ENCODE results near the gene MXRA8. TPM values are rescaled to one million over a fixed set of nuclear protein-coding genes. Genes with fewer than 3 reads are reported as not detected.

Gene MXRA8
- total RNA-seq, 1 donor = 735 TPM

GRCh38 chr1:1399187-1399871 lies 41.0 kb upstream of the MXRA8 start, which contains the start of gene CCNL2:
CCNL2 (minus strand) TSS chr1:1399335; CDS start chr1:1399306, 29 bp downstream.
- peaks cover 78% of the 10 kb centered on the region for H3K79me2 ChIP-seq (ENCODE audit: insufficient read depth, low read length)
- peaks cover 35% of the 10 kb centered on the region for H4K20me1 ChIP-seq (ENCODE audit: insufficient read depth, low read length)
- peak; percentile 43 for TF ChIP-seq CTCF (IDR thresholded peaks at IDR 0.05; ENCODE audit: extremely low read depth, low read depth, low read length)
- no peaks in the 10 kb centered on the region for H3K27me3 ChIP-seq (ENCODE audit: insufficient read depth, low read length)
- H3K9me3 ChIP-seq (ENCODE audit: low read depth, low read length) = no peaks in the 10 kb centered on the region
- peak within 1 kb of the TSS; percentile 89 for H3K27ac ChIP-seq (ENCODE audit: low read depth, low read length)
- peak within 1 kb of the TSS; percentile 88 for H2AFZ ChIP-seq (ENCODE audit: low read length)
- H3K36me3 ChIP-seq (ENCODE audit: insufficient read depth, low read length) = peaks cover 57% of the 10 kb centered on the region
- peaks cover 23% of the 10 kb centered on the region for H3K4me1 ChIP-seq (ENCODE audit: insufficient read depth, low read length)
- H3K4me3 ChIP-seq (ENCODE audit: insufficient read depth, low read length) = peak within 1 kb of the TSS; percentile 99
- H3K4me2 ChIP-seq (ENCODE audit: insufficient read depth, low read length) = peak within 1 kb of the TSS; percentile 100
- DNase-seq (ENCODE audit: insufficient read length, low spot score, missing footprints) = peak; percentile 100

- H3K4me2 ChIP-seq (ENCODE audit: insufficient read depth, low read length) = peak overlapping the region; percentile 97
- H3K79me2 ChIP-seq (ENCODE audit: insufficient read depth, low read length) = peaks cover 81% of the 10 kb centered on the region
- H3K4me3 ChIP-seq (ENCODE audit: insufficient read depth, low read length) = peak overlapping the region; percentile 99
- H3K27me3 ChIP-seq (ENCODE audit: insufficient read depth, low read length) = no peaks in the 10 kb centered on the region
- peaks cover 22% of the 10 kb centered on the region for H3K4me1 ChIP-seq (ENCODE audit: insufficient read depth, low read length)
- H3K36me3 ChIP-seq (ENCODE audit: insufficient read depth, low read length) = peaks cover 59% of the 10 kb centered on the region
- peak; percentile 77 for DNase-seq (ENCODE audit: insufficient read length, low spot score, missing footprints)
- no peaks in the 10 kb centered on the region for H3K9me3 ChIP-seq (ENCODE audit: low read depth, low read length)
- peaks cover 38% of the 10 kb centered on the region for H4K20me1 ChIP-seq (ENCODE audit: insufficient read depth, low read length)
- peak overlapping the region; percentile 88 for H2AFZ ChIP-seq (ENCODE audit: low read length)
- H3K27ac ChIP-seq (ENCODE audit: low read depth, low read length) = peak overlapping the region; percentile 80
- TF ChIP-seq CTCF (IDR thresholded peaks at IDR 0.05; ENCODE audit: extremely low read depth, low read depth, low read length) = no peak
Observed at GRCh38 chr1:1398677-1399186, 40.4 kb upstream of the MXRA8 start.

GRCh38 chr1:1397839-1398523 lies 39.6 kb upstream of the MXRA8 start:
- Histone ChIP-seq H3K4me3 (ENCODE audit: insufficient read depth, low read length) (peak overlapping the region; percentile 99), H3K4me2 (ENCODE audit: insufficient read depth, low read length) (peak overlapping the region; percentile 97), H3K79me2 (ENCODE audit: insufficient read depth, low read length) (peaks cover 85% of the 10 kb centered on the region), H3K9me3 (ENCODE audit: low read depth, low read length) (no peaks in the 10 kb centered on the region), H3K27me3 (ENCODE audit: insufficient read depth, low read length) (no peaks in the 10 kb centered on the region), H2AFZ (ENCODE audit: low read length) (no peak overlapping the region), H4K20me1 (ENCODE audit: insufficient read depth, low read length) (peaks cover 45% of the 10 kb centered on the region), H3K36me3 (ENCODE audit: insufficient read depth, low read length) (peaks cover 62% of the 10 kb centered on the region), H3K4me1 (ENCODE audit: insufficient read depth, low read length) (peaks cover 20% of the 10 kb centered on the region), H3K27ac (ENCODE audit: low read depth, low read length) (peak overlapping the region; percentile 80)
- no peak for TF ChIP-seq CTCF (IDR thresholded peaks at IDR 0.05; ENCODE audit: extremely low read depth, low read depth, low read length)
- DNase-seq (ENCODE audit: insufficient read length, low spot score, missing footprints) = peak; percentile 73

- Histone ChIP-seq H3K4me2 (ENCODE audit: insufficient read depth, low read length) (no peak overlapping the region), H3K79me2 (ENCODE audit: insufficient read depth, low read length) (peaks cover 79% of the 10 kb centered on the region), H3K9me3 (ENCODE audit: low read depth, low read length) (no peaks in the 10 kb centered on the region), H3K27me3 (ENCODE audit: insufficient read depth, low read length) (no peaks in the 10 kb centered on the region), H3K4me1 (ENCODE audit: insufficient read depth, low read length) (peaks cover 9% of the 10 kb centered on the region), H4K20me1 (ENCODE audit: insufficient read depth, low read length) (peaks cover 31% of the 10 kb centered on the region), H3K4me3 (ENCODE audit: insufficient read depth, low read length) (no peak overlapping the region), H3K27ac (ENCODE audit: low read depth, low read length) (no peak overlapping the region), H3K36me3 (ENCODE audit: insufficient read depth, low read length) (peaks cover 70% of the 10 kb centered on the region), H2AFZ (ENCODE audit: low read length) (no peak overlapping the region)
- TF ChIP-seq CTCF (IDR thresholded peaks at IDR 0.05; ENCODE audit: extremely low read depth, low read depth, low read length) = no peak
- no peak for DNase-seq (ENCODE audit: insufficient read length, low spot score, missing footprints)
Observed at GRCh38 chr1:1395166-1395565, 36.8 kb upstream of the MXRA8 start.

All from osteoblast (primary cell).